Measurements from ENCODE around the gene ASPHD2. TPM values are rescaled to one million over a fixed set of nuclear protein-coding genes. Genes with fewer than 3 reads are reported as not detected.

ASPHD2 gene
- total RNA-seq, 1 donor from 2014 or later = 4.2 TPM

GRCh38 chr22:26461188-26461810 lies 32.2 kb downstream of the ASPHD2 start:
- no peak overlapping the region for H3K4me3 Mint-ChIP-seq (ENCODE audit: low read depth)
- no peaks in the 10 kb centered on the region for H3K4me1 Mint-ChIP-seq (ENCODE audit: low read depth)
- H3K36me3 Mint-ChIP-seq (ENCODE audit: insufficient read depth) = peaks cover 4% of the 10 kb centered on the region
- H3K9me3 Mint-ChIP-seq (ENCODE audit: low read depth) = no peaks in the 10 kb centered on the region
- H3K27me3 Mint-ChIP-seq = no peaks in the 10 kb centered on the region
- peak; percentile 62 for DNase-seq (ENCODE audit: low spot score, unreplicated experiment)
- peak; percentile 91 for TF ChIP-seq CTCF (IDR thresholded peaks at IDR 0.05; ENCODE audit: unreplicated experiment)
- H3K27ac Mint-ChIP-seq = no peak overlapping the region

GRCh38 chr22:26462051-26462450 lies 33.0 kb downstream of the ASPHD2 start:
- TF ChIP-seq CTCF (IDR thresholded peaks at IDR 0.05; ENCODE audit: unreplicated experiment) = no peak
- DNase-seq (ENCODE audit: low spot score, unreplicated experiment) = no peak
- Mint-ChIP-seq H3K27ac (no peak overlapping the region), H3K27me3 (no peaks in the 10 kb centered on the region), H3K9me3 (ENCODE audit: low read depth) (no peaks in the 10 kb centered on the region), H3K36me3 (ENCODE audit: insufficient read depth) (peaks cover 4% of the 10 kb centered on the region), H3K4me1 (ENCODE audit: low read depth) (no peaks in the 10 kb centered on the region), H3K4me3 (ENCODE audit: low read depth) (no peak overlapping the region)

- no peak overlapping the region for H3K4me3 Mint-ChIP-seq (ENCODE audit: low read depth)
- DNase-seq (ENCODE audit: low spot score, unreplicated experiment) = no peak
Measured at GRCh38 chr22:26462641-26463040, 33.6 kb downstream of the ASPHD2 start.

GRCh38 chr22:26463101-26463661 lies 34.1 kb downstream of the ASPHD2 start:
- peaks cover 6% of the 10 kb centered on the region for H3K36me3 Mint-ChIP-seq (ENCODE audit: insufficient read depth)
- no peaks in the 10 kb centered on the region for H3K27me3 Mint-ChIP-seq
- no peak for DNase-seq (ENCODE audit: low spot score, unreplicated experiment)

More at GRCh38 chr22:26462641-26463040, 33.6 kb downstream of the ASPHD2 start:
- H3K4me1 Mint-ChIP-seq (ENCODE audit: low read depth) = no peaks in the 10 kb centered on the region
- no peaks in the 10 kb centered on the region for H3K9me3 Mint-ChIP-seq (ENCODE audit: low read depth)
- no peaks in the 10 kb centered on the region for H3K27me3 Mint-ChIP-seq
- no peak overlapping the region for H3K27ac Mint-ChIP-seq
- H3K36me3 Mint-ChIP-seq (ENCODE audit: insufficient read depth) = peaks cover 4% of the 10 kb centered on the region
- TF ChIP-seq CTCF (IDR thresholded peaks at IDR 0.05; ENCODE audit: unreplicated experiment) = no peak

GRCh38 chr22:26463688-26464087 lies 34.6 kb downstream of the ASPHD2 start:
- no peak overlapping the region for H3K4me3 Mint-ChIP-seq (ENCODE audit: low read depth)
- no peaks in the 10 kb centered on the region for H3K4me1 Mint-ChIP-seq (ENCODE audit: low read depth)
- no peak overlapping the region for H3K27ac Mint-ChIP-seq
- no peak for TF ChIP-seq CTCF (IDR thresholded peaks at IDR 0.05; ENCODE audit: unreplicated experiment)
- DNase-seq (ENCODE audit: low spot score, unreplicated experiment) = no peak
- no peaks in the 10 kb centered on the region for H3K9me3 Mint-ChIP-seq (ENCODE audit: low read depth)
- H3K27me3 Mint-ChIP-seq = no peaks in the 10 kb centered on the region
- H3K36me3 Mint-ChIP-seq (ENCODE audit: insufficient read depth) = peaks cover 8% of the 10 kb centered on the region

More at GRCh38 chr22:26463101-26463661, 34.1 kb downstream of the ASPHD2 start:
- Mint-ChIP-seq H3K9me3 (ENCODE audit: low read depth) (no peaks in the 10 kb centered on the region), H3K4me1 (ENCODE audit: low read depth) (no peaks in the 10 kb centered on the region), H3K27ac (no peak overlapping the region), H3K4me3 (ENCODE audit: low read depth) (no peak overlapping the region)
- TF ChIP-seq CTCF (IDR thresholded peaks at IDR 0.05; ENCODE audit: unreplicated experiment) = no peak
